H1 (cell line): ENCODE data around the gene RNF220. TPM values are rescaled to one million over a fixed set of nuclear protein-coding genes. Genes with fewer than 3 reads are reported as not detected.

Source experiments
- CTCF ChIA-PET: fragments of 300-600 bp; sonication (Branson Sonifier 250); formaldehyde crosslinking; loops from one replicate; lab custom pipeline; 2021; ENCODE audit not compliant: partially characterized antibody; lab: Charles Lee
- POLR2A ChIA-PET: fragments of 300-600 bp; sonication (Branson Sonifier 250); formaldehyde crosslinking; loops from one replicate; lab custom pipeline; 2021; ENCODE audit warnings: inconsistent platforms; ENCODE audit not compliant: partially characterized antibody; lab: Charles Lee
- DNase-seq, 2 experiments: peaks; one replicate each; pipeline versions ENCODE4 v3.0.0 to v3.0.0-alpha.2; 2010 to 2022; ENCODE audit warnings: low spot score in 2 of 2, low read depth in 1 of 2, mixed read lengths in 1 of 2
- FAIRE-seq: peaks from 2 replicates; lab custom pipeline; 2011; peaks lifted over from hg19 to GRCh38; lab: Jason Lieb, UNC
- H2AFZ ChIP-seq: 2 replicates; pipeline ENCODE4 v1.8.1; 2012; ENCODE audit warnings: low read length, inconsistent platforms
- H2AK5ac ChIP-seq: 2 replicates; pipeline ENCODE4 v1.6.1; 2013; ENCODE audit warnings: low read depth, low read length
- H2BK120ac ChIP-seq: replicated peaks from 2 replicates; pipeline ENCODE3; 2013; ENCODE audit warnings: low read depth, low read length, inconsistent platforms
- H2BK12ac ChIP-seq: 2 replicates; pipeline ENCODE4 v1.6.1; 2013; ENCODE audit warnings: low read depth, low read length
- H2BK15ac ChIP-seq: 2 replicates; pipeline ENCODE4 v1.6.1; 2013; ENCODE audit warnings: low read length
- H2BK20ac ChIP-seq: 2 replicates; pipeline ENCODE4 v1.6.1; 2013; ENCODE audit warnings: low read length
- H2BK5ac ChIP-seq: 2 replicates; pipeline ENCODE4 v1.6.1; 2013; ENCODE audit warnings: low read depth, low read length
- H3K14ac ChIP-seq: 2 replicates; pipeline ENCODE4 v1.6.1; 2013; ENCODE audit warnings: inconsistent platforms; ENCODE audit not compliant: insufficient read length
- H3K18ac ChIP-seq: 2 replicates; pipeline ENCODE4 v1.6.1; 2013; ENCODE audit warnings: low read length; ENCODE audit errors: extremely low read depth
- H3K23ac ChIP-seq: 2 replicates; pipeline ENCODE4 v1.6.1; 2013; ENCODE audit warnings: inconsistent platforms; ENCODE audit not compliant: insufficient read length
- H3K23me2 ChIP-seq: 2 replicates; pipeline ENCODE4 v1.6.1; 2013; ENCODE audit warnings: low read depth, low read length
- H3K27ac ChIP-seq: 2 replicates; pipeline ENCODE4 v1.6.1; 2011; ENCODE audit warnings: low read depth, low read length, inconsistent platforms
- H3K27me3 ChIP-seq, 4 experiments: replicated peaks in 1 of 4; 1 replicate in 1 of 4; 2 replicates in 3 of 4; pipeline versions ENCODE4 v1.6.1 to v1.8.1; 2011 to 2013; ENCODE audit warnings: low read length in 3 of 4, mild to moderate bottlenecking in 3 of 4, inconsistent platforms in 2 of 4, mixed read lengths in 2 of 4, moderate library complexity in 1 of 4; ENCODE audit not compliant: control insufficient read depth in 3 of 4, insufficient read depth in 3 of 4; ENCODE audit errors: extremely low read depth in 1 of 4
- H3K36me3 ChIP-seq, 4 experiments: 2 replicates each; pipeline versions ENCODE4 v1.6.1 to v1.8.1; 2011 to 2013; ENCODE audit warnings: mild to moderate bottlenecking in 4 of 4, low read length in 3 of 4, moderate library complexity in 2 of 4, control low read depth in 1 of 4, inconsistent platforms in 1 of 4; ENCODE audit not compliant: insufficient read depth in 4 of 4, control insufficient read depth in 2 of 4
- H3K4ac ChIP-seq: replicated peaks from 2 replicates; pipeline ENCODE3; 2013; ENCODE audit warnings: low read length, low read depth, mixed read lengths, inconsistent platforms; ENCODE audit not compliant: insufficient read length
- H3K4me1 ChIP-seq, 4 experiments: replicated peaks in 1 of 4; 1 replicate in 1 of 4; 2 replicates in 3 of 4; pipeline versions ENCODE4 v1.6.1 to v1.8.1; 2011 to 2013; ENCODE audit warnings: low read length in 3 of 4, inconsistent platforms in 2 of 4, mixed read lengths in 1 of 4; ENCODE audit not compliant: insufficient read depth in 4 of 4, control insufficient read depth in 3 of 4
- H3K4me2 ChIP-seq, 2 experiments: 2 replicates each; pipeline versions ENCODE4 v1.6.1 to v1.8.1; 2011 to 2013; ENCODE audit warnings: low read depth in 2 of 2, low read length in 2 of 2, control low read depth in 1 of 2, inconsistent platforms in 1 of 2, mild to moderate bottlenecking in 1 of 2; ENCODE audit not compliant: insufficient read depth in 1 of 2
- H3K4me3 ChIP-seq, 4 experiments: fragments of 200-600, 300-600 bp in 1 of 4; sonication (generic), shearing (Covaris generic), sonication (Bioruptor Twin) in 1 of 4; 2 replicates each; pipeline versions ENCODE4 v1.5.1 to v1.8.1; 2011 to 2016; ENCODE audit warnings: low read length in 4 of 4, low read depth in 3 of 4, control low read depth in 2 of 4, inconsistent platforms in 2 of 4, mild to moderate bottlenecking in 2 of 4, mixed read lengths in 1 of 4, moderate library complexity in 1 of 4; ENCODE audit not compliant: insufficient read depth in 2 of 4; ENCODE audit errors: extremely low read depth in 1 of 4
- H3K56ac ChIP-seq: replicated peaks from 2 replicates; pipeline ENCODE3; 2013; ENCODE audit warnings: low read depth, mild to moderate bottlenecking, mixed read lengths, low read length, inconsistent platforms; ENCODE audit not compliant: insufficient read length
- H3K79me1 ChIP-seq: 2 replicates; pipeline ENCODE4 v1.6.1; 2013; ENCODE audit warnings: low read depth, low read length, control low read depth
- H3K79me2 ChIP-seq, 2 experiments: 2 replicates each; pipeline versions ENCODE4 v1.6.1 to v1.8.1; 2012 to 2013; ENCODE audit warnings: low read length in 2 of 2, mild to moderate bottlenecking in 2 of 2, inconsistent platforms in 1 of 2; ENCODE audit not compliant: insufficient read depth in 2 of 2, control insufficient read depth in 1 of 2
- H3K9ac ChIP-seq, 4 experiments: replicated peaks in 1 of 4; 1 replicate in 1 of 4; 2 replicates in 3 of 4; pipeline versions ENCODE4 v1.6.1 to v1.8.1; 2011 to 2013; ENCODE audit warnings: low read depth in 3 of 4, low read length in 3 of 4, control low read depth in 2 of 4, mild to moderate bottlenecking in 2 of 4, moderate library complexity in 2 of 4, inconsistent platforms in 1 of 4; ENCODE audit errors: extremely low read depth in 1 of 4
- H3K9me3 ChIP-seq, 2 experiments: 2 replicates each; pipeline versions ENCODE4 v1.6.1 to v1.8.1; 2012 to 2013; ENCODE audit warnings: mild to moderate bottlenecking in 2 of 2, moderate library complexity in 2 of 2, control low read depth in 1 of 2, inconsistent platforms in 1 of 2, low read depth in 1 of 2, low read length in 1 of 2, mixed read lengths in 1 of 2; ENCODE audit not compliant: insufficient read depth in 2 of 2
- H4K20me1 ChIP-seq, 2 experiments: replicated peaks in 1 of 2; 2 replicates each; pipeline versions ENCODE3 to v1.8.1; 2011 to 2013; ENCODE audit warnings: inconsistent platforms in 2 of 2, low read length in 2 of 2, mild to moderate bottlenecking in 1 of 2; ENCODE audit not compliant: insufficient read depth in 2 of 2, control insufficient read depth in 1 of 2
- H4K5ac ChIP-seq: 2 replicates; pipeline ENCODE4 v1.6.1; 2013; ENCODE audit warnings: low read length, low read depth, mixed read lengths, inconsistent platforms; ENCODE audit not compliant: insufficient read length
- H4K8ac ChIP-seq: 2 replicates; pipeline ENCODE4 v1.8.0; 2013; ENCODE audit warnings: mild to moderate bottlenecking, moderate library complexity, low read length, inconsistent platforms; ENCODE audit not compliant: insufficient read depth; ENCODE audit errors: extremely low read depth
- H4K91ac ChIP-seq: replicated peaks from 2 replicates; pipeline ENCODE3; 2013; ENCODE audit warnings: low read length, mixed read lengths, inconsistent platforms; ENCODE audit not compliant: insufficient read length
- ATF2 ChIP-seq: IDR thresholded peaks from 2 replicates; pipeline ENCODE4 v1.6.1; 2012; ENCODE audit warnings: low read length, inconsistent platforms
- BACH1 ChIP-seq: IDR thresholded peaks from 2 replicates; pipeline ENCODE4 v1.6.1; 2012; ENCODE audit warnings: low read length, improper control_type of control experiment
- SAP30 ChIP-seq: fragments of 300-600 bp; sonication (generic); IDR thresholded peaks from 2 replicates; pipeline ENCODE4 v1.7.1; 2012; ENCODE audit warnings: low read length, moderate library complexity, mild to moderate bottlenecking, inconsistent platforms; ENCODE audit not compliant: insufficient read depth, insufficient replicate concordance
- SIN3A ChIP-seq, 2 experiments: IDR thresholded peaks in 1 of 2; conservative IDR thresholded peaks in 1 of 2; 2 replicates each; pipeline ENCODE4 v1.6.1; 2011 to 2012; ENCODE audit warnings: low read length in 2 of 2, improper control_type of control experiment in 1 of 2, low read depth in 1 of 2, mild to moderate bottlenecking in 1 of 2
- TAF7 ChIP-seq: optimal IDR thresholded peaks from 2 replicates; pipeline ENCODE3; 2011; ENCODE audit warnings: low read depth, mild to moderate bottlenecking, inconsistent platforms, low read length, moderate library complexity, borderline replicate concordance
- whole genome bisulfite sequencing, 2 experiments: shearing (Covaris generic) in 1 of 2; methylation state at CpG; one replicate each; pipeline versions ENCODE4 v1.1.6 to v1.1.7; 2013 to 2015; ENCODE audit warnings: low lambda C conversion rate in 2 of 2, mixed read lengths in 2 of 2, inconsistent platforms in 1 of 2, low coverage in 1 of 2, missing lambda C conversion rate in 1 of 2; ENCODE audit not compliant: insufficient replicate concordance in 2 of 2, insufficient coverage in 1 of 2, insufficient read length in 1 of 2; ENCODE audit errors: extremely low coverage in 1 of 2, missing lambda C conversion rate in 1 of 2; 5-methylcytosine and 5-hydroxymethylcytosine counted together
- polyA plus RNA-seq, 7 experiments: library from polyadenylated mRNA; depleted of rRNA in 3 of 7; stranded (reverse) in 5 of 7; unstranded in 2 of 7; fragments of >200 nt in 5 of 7; fragments of 200-250 nt in 2 of 7; gene quantifications; 1 replicate in 5 of 7; 2 replicates in 1 of 7; 4 replicates in 1 of 7; pipeline versions ENCODE4 v1.2.1 to v1.2.3, GENCODE V29; 2011 to 2013; ENCODE audit warnings: missing spikeins in 2 of 7, mixed read lengths in 2 of 7
- total RNA-seq: library from RNA; stranded (reverse); fragmentation: NEBNext Ultra II Directional; extraction: Animal tissue kit (Norgen Biotek cat#: 25700); gene quantifications from 2 replicates; pipeline ENCODE4 v1.2.1, GENCODE V29; 2021

Gene RNF220
- total and polyA plus RNA-seq, 2 of the 8 experiments (the other 6 are each of a cell fraction or from before 2014, with no cell fraction given), result 123 to 160 TPM

- no peaks in the 10 kb centered on the region for H3K9me3 ChIP-seq
- no peak for DNase-seq
- no peaks in the 10 kb centered on the region for H3K27me3 ChIP-seq
- H3K4me3 ChIP-seq, result no peak overlapping the region
- no peak overlapping the region for H2BK5ac ChIP-seq
- no peaks in the 10 kb centered on the region for H3K23me2 ChIP-seq
- ChIA-PET CTCF (interaction anchor here (0.8 to 2.5 kb wide), 4 partner anchors 10 to 46 kb away, joined by 3 to 6 read pairs (median 6); no protein-coding TSS in a partner anchor), POLR2A (interaction anchor here (0.6 kb wide), 1 partner anchor 25 kb away, joined by 3 read pairs; no protein-coding TSS in a partner anchor)
- TF ChIP-seq TAF7 (no peak), ATF2 (no peak), SIN3A (conservative IDR thresholded peaks at IDR 0.05 in 1 of 2, IDR thresholded peaks at IDR 0.05 in 1 of 2; ENCODE audit: low read depth in 1 of 2, low read length in 2 of 2) (no peak), SAP30 (no peak), BACH1 (no peak)
- no peak overlapping the region for H3K4ac ChIP-seq
- H4K8ac ChIP-seq, result no peak overlapping the region
- no peak overlapping the region for H3K56ac ChIP-seq
- H3K4me1 ChIP-seq, result peaks cover 1 to 17% (median 12%) of the 10 kb centered on the region in 4 experiments; a peak in 5 of 7 replicates
- no peak overlapping the region for H3K27ac ChIP-seq
- no peak overlapping the region for H2AFZ ChIP-seq
- H2BK15ac ChIP-seq, result no peak overlapping the region
- H4K20me1 ChIP-seq, result no peaks in the 10 kb centered on the region
- H2BK12ac ChIP-seq, result no peak overlapping the region
- no peak overlapping the region for H4K91ac ChIP-seq
- no peak overlapping the region for H3K23ac ChIP-seq
- H2BK20ac ChIP-seq, result no peak overlapping the region
- H2AK5ac ChIP-seq, result no peak overlapping the region
- WGBS, 2 experiments, result 91% methylated on average over 8 of the region's 8 CpGs; no CpG with 5 or more reads in 1 of the 2 experiments
- FAIRE-seq, result no peak
- H3K79me2 ChIP-seq, result no peaks in the 10 kb centered on the region
- H3K9ac ChIP-seq, result no peak overlapping the region
- no peak overlapping the region for H3K14ac ChIP-seq
- no peak overlapping the region for H3K4me2 ChIP-seq
- H3K79me1 ChIP-seq, result no peaks in the 10 kb centered on the region
- H3K36me3 ChIP-seq, result no peaks in the 10 kb centered on the region
- no peak overlapping the region for H3K18ac ChIP-seq
- H4K5ac ChIP-seq, result no peak overlapping the region
- no peak overlapping the region for H2BK120ac ChIP-seq
Observed at GRCh38 chr1:44685881-44686280, 280.8 kb downstream of the RNF220 start.
